ENCODE results near the gene CYP2S1. TPM values are rescaled to one million over a fixed set of nuclear protein-coding genes. Genes with fewer than 3 reads are reported as not detected.

The CYP2S1 gene
- total RNA-seq, 1 donor = 2.1 TPM

Other genes starting within 250 kb of the CYP2S1 start
- not detected for gene CYP2B6, start 201.9 kb upstream of the CYP2S1 start, total RNA-seq
- gene CYP2A13, start 104.8 kb upstream of the CYP2S1 start, total RNA-seq = not detected
- 0.10 TPM for gene CYP2F1, start 78.8 kb upstream of the CYP2S1 start, total RNA-seq
- gene AXL, start 26.0 kb downstream of the CYP2S1 start, total RNA-seq = 0.31 TPM
- 171 TPM for gene HNRNPUL1, start 71.2 kb downstream of the CYP2S1 start, total RNA-seq
- 10.1 TPM for gene CCDC97, start 117.0 kb downstream of the CYP2S1 start, total RNA-seq
- 90.6 TPM for gene TGFB1, start 160.7 kb downstream of the CYP2S1 start, total RNA-seq
- gene B9D2, start 170.9 kb downstream of the CYP2S1 start, total RNA-seq = 3.8 TPM
- gene TMEM91, start 183.3 kb downstream of the CYP2S1 start, total RNA-seq = 14.2 TPM
- 8.0 TPM for gene EXOSC5, start 204.1 kb downstream of the CYP2S1 start, total RNA-seq
- 30.2 TPM for gene BCKDHA, start 204.6 kb downstream of the CYP2S1 start, total RNA-seq
- 0.42 TPM for gene B3GNT8, start 234.2 kb downstream of the CYP2S1 start, total RNA-seq
- 13.0 TPM for gene DMAC2, start 246.7 kb downstream of the CYP2S1 start, total RNA-seq
- not detected for gene ERICH4, start 249.9 kb downstream of the CYP2S1 start, total RNA-seq